HEK293 (cell line): ENCODE data around the gene ZNF358.

Experiments used
- CTCF ChIP-seq: fragments of 450-650 bp; formaldehyde crosslinking; IDR thresholded peaks from 2 replicates; pipeline ENCODE4 v1.5.1; 2016; ENCODE audit warnings: missing biosample characterization, missing genetic modification characterization
- TSHZ1 ChIP-seq: fragments of 450-650 bp; formaldehyde crosslinking; IDR thresholded peaks from 2 replicates; pipeline ENCODE4 v1.5.1; 2016; ENCODE audit warnings: missing biosample characterization, missing genetic modification characterization, borderline replicate concordance
- ZNF274 ChIP-seq, 2 experiments: fragments of 200-500 bp in 1 of 2; fragments of 450-650 bp in 1 of 2; sonication (Bioruptor generic) in 1 of 2; formaldehyde crosslinking in 1 of 2; IDR thresholded peaks; 2 replicates each; pipeline versions ENCODE4 v1.5.1 to v1.6.1; 2014 to 2016; ENCODE audit warnings: borderline replicate concordance in 1 of 2, inconsistent platforms in 1 of 2, low read length in 1 of 2, missing biosample characterization in 1 of 2, missing genetic modification characterization in 1 of 2
- ZNF704 ChIP-seq: fragments of 450-650 bp; formaldehyde crosslinking; IDR thresholded peaks from 2 replicates; pipeline ENCODE4 v1.5.1; 2016; ENCODE audit warnings: missing biosample characterization, missing genetic modification characterization
- ZSCAN30 ChIP-seq: fragments of 450-650 bp; IDR thresholded peaks from 2 replicates; pipeline ENCODE4 v1.5.1; 2018; ENCODE audit warnings: missing biosample characterization, mild to moderate bottlenecking, missing genetic modification characterization, moderate library complexity

- no peak for TF ChIP-seq ZNF704
- TF ChIP-seq ZSCAN30 (tag by site-specific recombination) = no peak
- no peak for TF ChIP-seq TSHZ1
- TF ChIP-seq CTCF (tag by site-specific recombination) = no peak
- TF ChIP-seq ZNF274 (IDR thresholded peaks at IDR 0.05; ENCODE audit: low read length) = no peak
- TF ChIP-seq ZNF274 (tag by site-specific recombination; IDR thresholded peaks at IDR 0.05; ENCODE audit: borderline replicate concordance) = no peak
These were observed 13.4 kb upstream of the ZNF358 start for GRCh38 chr19:7502552-7502951.
